ENCODE results near the gene SCNN1G. TPM values are rescaled to one million over a fixed set of nuclear protein-coding genes. Genes with fewer than 3 reads are reported as not detected.
A peak's percentile ranks its signal among the peaks of the same experiment; 100 is the strongest.

SCNN1G gene
- total and polyA plus RNA-seq, 8 donors = 3.0 to 20.4 (median 7.9) TPM

DNA sequence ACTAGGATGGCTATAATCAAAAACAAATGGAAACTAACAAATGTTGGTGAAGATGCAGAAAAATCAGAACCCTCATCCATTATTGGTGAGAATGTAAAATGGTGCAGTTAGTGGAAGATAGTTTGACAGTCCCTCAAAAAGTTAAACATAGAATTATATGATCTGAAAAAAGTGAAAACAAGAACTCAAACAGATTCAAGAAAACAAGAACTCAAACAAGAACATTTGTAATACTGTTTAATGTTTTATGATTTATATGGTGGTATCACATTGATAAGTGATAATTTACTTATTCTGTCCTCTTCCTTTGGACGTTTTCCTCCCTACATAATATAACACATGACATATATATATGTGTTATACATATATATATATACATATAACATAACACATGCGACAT is 45.3 kb upstream of the SCNN1G start:
- no peak for DNase-seq
- intact Hi-C loops (cut with DNase I; ENCODE audit: low total_unique reads) = no loop called here
- Histone ChIP-seq H3K27ac (no peak overlapping the region), H3K4me1 (peaks cover 0 to 37% (median 17%) of the 10 kb centered on the region in 4 donors), H3K9me3 (peaks cover 0 to 10% (median 4%) of the 10 kb centered on the region in 4 donors), H3K36me3 (no peaks in the 10 kb centered on the region), H3K4me3 (no peak overlapping the region), H3K27me3 (no peaks in the 10 kb centered on the region)
- 81 to 91% (median 85%) methylated on average over 2 of the region's 2 CpGs for WGBS, 5 donors
- TF ChIP-seq POLR2A (IDR thresholded peaks at IDR 0.05) = no peak
- TF ChIP-seq POLR2AphosphoS5 (IDR thresholded peaks at IDR 0.05) = no peak
- TF ChIP-seq, protein P1, sequence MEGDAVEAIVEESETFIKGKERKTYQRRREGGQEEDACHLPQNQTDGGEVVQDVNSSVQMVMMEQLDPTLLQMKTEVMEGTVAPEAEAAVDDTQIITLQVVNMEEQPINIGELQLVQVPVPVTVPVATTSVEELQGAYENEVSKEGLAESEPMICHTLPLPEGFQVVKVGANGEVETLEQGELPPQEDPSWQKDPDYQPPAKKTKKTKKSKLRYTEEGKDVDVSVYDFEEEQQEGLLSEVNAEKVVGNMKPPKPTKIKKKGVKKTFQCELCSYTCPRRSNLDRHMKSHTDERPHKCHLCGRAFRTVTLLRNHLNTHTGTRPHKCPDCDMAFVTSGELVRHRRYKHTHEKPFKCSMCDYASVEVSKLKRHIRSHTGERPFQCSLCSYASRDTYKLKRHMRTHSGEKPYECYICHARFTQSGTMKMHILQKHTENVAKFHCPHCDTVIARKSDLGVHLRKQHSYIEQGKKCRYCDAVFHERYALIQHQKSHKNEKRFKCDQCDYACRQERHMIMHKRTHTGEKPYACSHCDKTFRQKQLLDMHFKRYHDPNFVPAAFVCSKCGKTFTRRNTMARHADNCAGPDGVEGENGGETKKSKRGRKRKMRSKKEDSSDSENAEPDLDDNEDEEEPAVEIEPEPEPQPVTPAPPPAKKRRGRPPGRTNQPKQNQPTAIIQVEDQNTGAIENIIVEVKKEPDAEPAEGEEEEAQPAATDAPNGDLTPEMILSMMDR (IDR thresholded peaks at IDR 0.05) = no peak
- no peak for TF ChIP-seq EP300 (IDR thresholded peaks at IDR 0.05)

DNA sequence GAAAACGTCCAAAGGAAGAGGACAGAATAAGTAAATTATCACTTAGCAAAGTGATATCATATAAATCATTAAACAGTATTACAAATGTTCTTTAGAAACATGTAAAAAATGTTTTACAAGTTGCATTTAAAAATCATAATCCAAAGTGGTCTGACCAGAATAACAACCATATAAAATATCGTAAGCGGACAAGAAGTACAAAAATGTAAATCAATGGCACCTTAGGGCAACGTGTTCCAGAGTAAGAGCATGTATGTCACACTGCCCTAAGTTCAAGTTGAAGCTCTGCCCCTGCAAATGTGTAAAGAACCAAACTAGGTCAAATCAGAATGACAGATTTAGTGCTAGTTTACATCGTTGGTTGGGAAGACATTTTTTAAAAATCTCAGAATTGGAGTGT is 44.7 kb upstream of the SCNN1G start:
- Histone ChIP-seq H3K4me3 (no peak overlapping the region), H3K27me3 (no peaks in the 10 kb centered on the region), H3K27ac (no peak overlapping the region), H3K4me1 (peaks cover 3 to 37% (median 22%) of the 10 kb centered on the region in 4 donors), H3K36me3 (no peaks in the 10 kb centered on the region), H3K9me3 (peaks cover 0 to 10% (median 4%) of the 10 kb centered on the region in 4 donors)
- no peak for DNase-seq
- TF ChIP-seq POLR2A (IDR thresholded peaks at IDR 0.05) (no peak), EP300 (IDR thresholded peaks at IDR 0.05) (no peak), POLR2AphosphoS5 (IDR thresholded peaks at IDR 0.05) (no peak)
- TF ChIP-seq, protein P1 (IDR thresholded peaks at IDR 0.05) = no peak
- intact Hi-C loops (cut with DNase I; ENCODE audit: low total_unique reads) = no loop called here
- 69 to 79% (median 73%) methylated on average over 5 of the region's 5 CpGs for WGBS, 5 donors

DNA sequence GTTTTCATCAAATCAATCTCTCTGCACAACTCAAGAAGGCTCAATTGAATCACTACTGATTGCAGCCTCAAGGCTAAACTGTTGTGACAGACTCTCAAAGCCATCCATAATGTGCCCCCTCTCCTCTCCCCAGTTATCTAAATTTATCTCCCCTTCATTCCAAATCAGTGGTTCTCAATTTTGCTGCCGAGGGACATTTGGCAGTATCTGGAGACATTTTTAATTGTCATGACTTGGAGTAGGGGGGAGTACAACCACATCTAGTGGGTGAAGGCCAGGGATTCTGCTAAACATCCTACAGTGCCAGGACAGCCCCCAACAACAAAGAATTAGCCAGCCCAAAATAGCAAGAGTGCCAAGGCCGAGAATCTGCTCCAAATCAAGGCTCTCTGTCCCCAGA is 42.4 kb upstream of the SCNN1G start:
- Histone ChIP-seq H3K27ac (peak overlapping the region in 1 of 5 donors; percentile 49), H3K36me3 (no peaks in the 10 kb centered on the region), H3K4me1 (peaks cover 3 to 38% (median 19%) of the 10 kb centered on the region in 4 donors), H3K27me3 (no peaks in the 10 kb centered on the region), H3K4me3 (no peak overlapping the region), H3K9me3 (peaks cover 0 to 10% (median 4%) of the 10 kb centered on the region in 4 donors)
- intact Hi-C loops (cut with DNase I; ENCODE audit: low total_unique reads) = no loop called here
- 68 to 82% (median 76%) methylated on average over 2 of the region's 2 CpGs for WGBS, 5 donors
- DNase-seq = no peak
- TF ChIP-seq EP300 (IDR thresholded peaks at IDR 0.05) = no peak
- no peak for TF ChIP-seq POLR2A (IDR thresholded peaks at IDR 0.05)
- TF ChIP-seq POLR2AphosphoS5 (IDR thresholded peaks at IDR 0.05) = no peak
- TF ChIP-seq, protein P1 (IDR thresholded peaks at IDR 0.05) = no peak

DNA sequence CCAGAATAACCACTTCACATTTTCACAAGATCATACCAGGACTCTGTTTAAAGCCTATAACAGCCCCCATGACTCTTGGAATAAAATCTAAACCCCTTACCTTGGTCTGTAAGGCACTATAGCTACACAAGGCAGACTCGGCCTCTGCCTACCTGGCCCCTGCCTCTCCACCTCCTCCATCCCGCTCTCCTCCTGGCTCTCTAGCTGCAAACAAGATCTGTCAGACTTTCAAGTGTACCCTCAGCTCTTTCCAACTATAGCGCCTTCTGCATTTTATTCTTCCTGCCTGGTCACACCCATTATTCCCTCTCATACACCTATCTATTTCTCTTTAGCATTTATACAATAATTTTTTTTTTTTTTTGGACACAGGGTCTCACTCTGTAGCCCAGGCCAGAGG is 41.5 kb upstream of the SCNN1G start:
- Histone ChIP-seq H3K27ac (peak overlapping the region in 2 of 5 donors; percentile 49 to 52), H3K9me3 (peaks cover 0 to 10% (median 4%) of the 10 kb centered on the region in 4 donors), H3K36me3 (no peaks in the 10 kb centered on the region), H3K27me3 (no peaks in the 10 kb centered on the region), H3K4me3 (no peak overlapping the region), H3K4me1 (peaks cover 3 to 48% (median 24%) of the 10 kb centered on the region in 4 donors)
- no peak for DNase-seq
- WGBS, 5 donors = 93 to 99% (median 97%) methylated on average over 3 of the region's 3 CpGs
- TF ChIP-seq EP300 (IDR thresholded peaks at IDR 0.05) (no peak), POLR2AphosphoS5 (IDR thresholded peaks at IDR 0.05) (no peak), POLR2A (IDR thresholded peaks at IDR 0.05) (no peak)
- TF ChIP-seq, protein P1 (IDR thresholded peaks at IDR 0.05) = no peak
- intact Hi-C loops (cut with DNase I; ENCODE audit: low total_unique reads) = no loop called here
